ENCODE results near the gene GORASP1.

The GORASP1 gene

GRCh38 chr3:39102504-39103323, 4.7 kb downstream of the GORASP1 start:
- DNase-seq (ENCODE audit: low read depth in 2 of 2), result no peak

GRCh38 chr3:39101022-39101689, 6.3 kb downstream of the GORASP1 start:
- DNase-seq (ENCODE audit: low read depth in 2 of 2), result no peak

GRCh38 chr3:39100500-39100886, 6.9 kb downstream of the GORASP1 start:
- no peak for DNase-seq (ENCODE audit: low read depth in 2 of 2)

- no peak for DNase-seq (ENCODE audit: low read depth in 2 of 2)
Observed at GRCh38 chr3:39099738-39100499, 7.5 kb downstream of the GORASP1 start.

GRCh38 chr3:39099242-39099641, 8.2 kb downstream of the GORASP1 start:
- DNase-seq (ENCODE audit: low read depth in 2 of 2), result no peak

- DNase-seq (ENCODE audit: low read depth in 2 of 2), result no peak
Observed at GRCh38 chr3:39098473-39099000, 8.9 kb downstream of the GORASP1 start.

GRCh38 chr3:39097716-39098472, 9.5 kb downstream of the GORASP1 start:
- DNase-seq (ENCODE audit: low read depth in 2 of 2), result no peak

GRCh38 chr3:39096775-39097174, 10.7 kb downstream of the GORASP1 start:
- DNase-seq (ENCODE audit: low read depth in 2 of 2), result no peak

- DNase-seq (ENCODE audit: low read depth in 2 of 2), result no peak
Observed at GRCh38 chr3:39095778-39096177, 11.6 kb downstream of the GORASP1 start.

GRCh38 chr3:39094851-39095677, 12.4 kb downstream of the GORASP1 start:
- DNase-seq (ENCODE audit: low read depth in 2 of 2), result no peak

- DNase-seq (ENCODE audit: low read depth in 2 of 2), result no peak
Observed at GRCh38 chr3:39090922-39091321, 16.5 kb downstream of the GORASP1 start.

- DNase-seq (ENCODE audit: low read depth in 2 of 2), result no peak
Observed at GRCh38 chr3:39088889-39089288, 18.5 kb downstream of the GORASP1 start.

GRCh38 chr3:39088456-39088855, 19.0 kb downstream of the GORASP1 start:
- no peak for DNase-seq (ENCODE audit: low read depth in 2 of 2)

- no peak for DNase-seq (ENCODE audit: low read depth in 2 of 2)
Observed at GRCh38 chr3:39086144-39086543, 21.3 kb downstream of the GORASP1 start.

GRCh38 chr3:39082666-39083313, 24.6 kb downstream of the GORASP1 start:
- DNase-seq (ENCODE audit: low read depth in 2 of 2), result no peak

- no peak for DNase-seq (ENCODE audit: low read depth in 2 of 2)
Observed at GRCh38 chr3:39080026-39080425, 27.4 kb downstream of the GORASP1 start.

GRCh38 chr3:39079530-39079929, 27.9 kb downstream of the GORASP1 start:
- no peak for DNase-seq (ENCODE audit: low read depth in 2 of 2)

- no peak for DNase-seq (ENCODE audit: low read depth in 2 of 2)
Observed at GRCh38 chr3:39075910-39076309, 31.5 kb downstream of the GORASP1 start.

- no peak for DNase-seq (ENCODE audit: low read depth in 2 of 2)
Observed at GRCh38 chr3:39068556-39068955, 38.9 kb downstream of the GORASP1 start.

GRCh38 chr3:39067286-39067685, 40.1 kb downstream of the GORASP1 start:
- DNase-seq (ENCODE audit: low read depth in 2 of 2), result no peak
